GM21717 (cell line): ENCODE results near the gene NEGR1.
A peak's percentile ranks its signal among the peaks of the same experiment; 100 is the strongest.

Experiments used
- ATAC-seq: cut with Tn5 transposase; IDR thresholded peaks from one replicate; pipeline ENCODE4 v1.9.1; 2021; ENCODE audit warnings: mild to moderate bottlenecking, moderate library complexity; ENCODE audit not compliant: unreplicated experiment

The NEGR1 gene

DNA sequence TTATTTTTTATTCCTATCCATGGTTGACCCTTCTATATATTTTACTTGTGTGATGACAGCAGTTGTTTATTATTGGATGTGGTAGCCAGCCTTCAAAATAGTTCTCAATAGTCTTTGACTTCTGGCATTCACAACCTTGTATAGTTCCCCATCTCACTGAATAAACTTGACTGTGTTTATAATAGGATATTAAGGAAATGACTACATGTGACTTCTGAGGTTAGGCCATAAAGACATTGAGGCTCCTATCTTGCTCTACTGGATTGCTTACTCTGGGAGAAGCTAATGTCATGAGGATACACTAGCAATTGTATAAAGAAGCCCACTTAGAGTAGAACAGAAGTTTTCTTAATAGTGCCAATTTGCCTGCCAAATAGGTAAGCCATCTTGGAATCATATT, 231.8 kb downstream of the NEGR1 start:
- no peak for ATAC-seq

DNA sequence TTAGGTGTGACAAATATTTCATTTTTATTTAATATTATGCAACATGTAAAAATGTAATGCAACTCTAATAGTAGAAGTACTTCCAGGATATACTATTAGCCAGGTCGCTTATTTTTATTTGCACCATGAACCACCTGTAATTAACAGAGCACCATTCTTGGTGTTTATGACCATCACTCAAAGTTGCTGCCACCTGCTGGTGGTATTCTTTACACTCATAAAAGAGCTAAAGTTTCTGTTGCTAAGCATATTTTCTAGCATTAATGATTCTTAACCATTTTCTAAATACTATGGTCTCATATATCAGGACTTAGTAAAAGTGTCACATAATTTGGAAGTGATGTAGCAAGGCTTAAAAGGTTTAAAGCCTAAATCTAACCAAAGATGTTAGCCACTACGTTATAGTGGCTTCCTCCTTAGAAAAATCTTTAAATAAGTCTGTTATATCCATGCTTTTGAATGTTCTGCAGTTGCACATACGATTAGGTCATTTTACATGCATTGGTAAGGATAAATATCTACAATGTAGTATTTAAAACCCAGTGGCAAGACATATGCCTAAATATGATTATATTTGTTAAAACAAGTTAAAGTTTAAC, 244.5 kb downstream of the NEGR1 start:
- no peak for ATAC-seq

DNA sequence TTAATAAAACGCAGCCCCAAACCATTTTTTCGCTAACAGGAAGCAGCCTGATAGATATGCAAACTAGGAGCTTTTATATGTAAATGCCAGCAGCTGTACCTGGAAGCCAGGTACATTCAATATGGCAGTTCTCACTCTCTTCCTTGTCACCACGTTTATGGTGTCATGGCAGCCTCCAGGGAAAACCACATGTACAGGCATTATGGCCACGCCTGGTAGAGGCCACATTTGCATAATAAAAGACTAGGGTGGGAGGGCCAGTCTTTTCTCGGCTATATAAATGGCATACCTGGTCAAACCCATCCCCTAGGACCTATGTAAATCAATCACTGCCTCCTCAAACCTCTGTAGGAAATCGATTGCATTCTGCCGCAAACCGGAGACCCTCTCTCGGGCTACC, 247.5 kb downstream of the NEGR1 start:
- no peak for ATAC-seq

DNA sequence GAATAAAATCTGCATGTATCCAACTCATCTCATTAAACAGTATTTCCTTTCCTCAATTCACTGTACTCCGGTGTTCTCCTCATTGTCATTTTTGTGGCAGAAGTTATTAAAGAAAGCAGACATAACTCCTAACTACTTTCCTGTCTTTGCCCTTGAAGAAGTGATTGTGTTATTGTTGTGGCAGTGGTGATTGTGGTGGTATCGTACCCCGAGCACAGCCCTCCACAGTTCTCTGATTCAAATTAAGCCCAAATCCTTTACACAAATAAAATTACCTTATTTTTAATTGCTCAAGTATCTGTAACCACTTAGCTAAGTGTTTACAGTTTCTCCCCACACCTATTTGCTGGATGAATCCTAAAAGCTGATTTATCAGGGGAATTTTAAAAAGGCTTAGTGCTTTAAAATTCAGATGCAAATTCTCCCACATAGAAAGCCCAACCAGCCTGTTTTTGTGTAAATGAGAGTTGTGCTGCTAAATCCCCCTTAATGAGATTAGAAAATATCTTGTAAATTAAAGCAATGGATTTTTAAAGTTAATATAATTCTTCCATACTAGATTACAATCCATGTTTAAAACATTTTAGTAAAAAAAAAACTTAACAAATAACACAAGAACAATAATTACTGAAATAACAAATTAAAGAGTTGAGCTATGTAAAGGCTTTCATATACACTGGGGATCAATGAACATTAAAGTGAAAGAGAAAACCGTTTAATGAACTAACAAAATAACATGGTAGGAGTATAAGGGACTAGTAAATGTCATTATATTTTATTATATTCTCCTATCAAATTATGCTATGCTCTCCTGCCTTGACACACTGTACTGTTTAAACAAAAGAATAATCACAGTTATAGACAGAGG, 259.0 kb downstream of the NEGR1 start:
- no peak for ATAC-seq

DNA sequence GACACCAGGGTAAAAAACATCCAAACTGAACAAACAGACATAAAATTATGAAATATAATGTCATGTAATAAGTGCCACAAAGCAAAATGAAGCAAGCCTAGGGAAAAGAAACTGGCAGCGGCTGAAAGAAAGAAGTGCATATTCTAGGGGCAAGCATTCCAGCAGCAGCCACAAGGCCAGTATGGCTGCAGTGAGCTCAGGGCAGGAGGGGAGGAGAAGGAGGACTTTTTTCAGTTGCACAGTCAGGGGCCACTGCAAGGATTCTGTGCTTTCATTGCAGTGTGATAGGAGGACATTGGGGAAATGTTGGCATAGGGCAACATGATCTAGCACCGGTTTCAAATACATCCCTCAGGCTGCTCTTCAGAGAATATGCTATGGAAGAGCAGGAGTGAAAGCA, 263.8 kb downstream of the NEGR1 start:
- no peak for ATAC-seq

DNA sequence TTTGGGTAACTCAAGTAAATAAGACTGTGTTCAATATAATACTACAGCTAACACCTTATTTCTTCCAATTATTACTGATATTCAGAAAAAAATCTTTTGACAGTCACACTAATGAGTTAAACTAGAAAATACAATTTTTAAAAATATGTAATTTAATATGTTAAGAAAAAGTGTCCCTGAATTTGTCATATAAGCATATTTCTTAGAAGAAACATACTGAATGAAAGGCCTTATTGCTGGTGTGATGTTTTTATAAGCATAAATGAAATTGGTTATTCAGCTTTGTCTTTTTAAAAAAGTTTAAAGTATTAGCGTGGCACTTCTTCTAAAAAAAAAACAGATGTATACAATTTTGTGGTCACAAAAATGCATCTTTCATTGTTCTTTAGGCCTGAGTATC, 267.3 kb downstream of the NEGR1 start:
- no peak for ATAC-seq

DNA sequence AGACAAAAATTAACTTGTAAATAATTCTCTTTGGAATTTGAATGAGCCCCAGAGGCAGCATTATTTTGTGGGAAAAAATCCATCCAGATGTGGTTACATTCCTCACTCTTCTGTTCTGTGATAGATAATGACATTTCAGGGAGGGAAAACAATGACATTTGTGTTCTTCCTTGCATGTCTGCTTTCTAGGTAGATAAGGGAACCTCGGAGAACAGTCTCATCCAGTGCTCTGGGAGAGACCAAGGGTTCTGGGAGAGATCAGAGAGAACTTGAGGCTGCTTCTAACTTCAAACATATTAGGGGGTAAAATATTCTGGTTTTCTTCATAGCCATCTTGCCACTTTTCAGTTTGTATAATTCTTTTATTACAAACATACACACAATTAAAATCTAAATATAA, 269.2 kb downstream of the NEGR1 start:
- ATAC-seq, result no peak

DNA sequence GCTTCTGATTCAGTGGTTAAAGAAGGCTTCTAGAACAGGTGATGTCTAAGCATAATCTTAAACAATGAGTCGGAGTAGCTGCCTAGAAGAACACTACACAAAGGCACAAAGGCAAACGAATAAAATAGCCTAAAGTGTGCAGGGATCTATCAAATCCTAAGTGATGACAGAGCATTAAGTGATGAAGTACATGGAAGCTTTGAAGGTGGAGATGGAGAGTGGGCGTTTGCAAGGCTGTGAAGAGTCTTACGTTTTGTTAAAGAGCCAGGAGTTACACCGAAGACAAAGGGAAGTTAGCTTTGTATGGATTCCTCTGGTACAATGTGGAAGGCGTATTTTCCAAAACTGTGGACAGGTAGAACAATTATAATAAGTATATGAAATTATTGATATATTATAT, 270.6 kb downstream of the NEGR1 start:
- no peak for ATAC-seq

DNA sequence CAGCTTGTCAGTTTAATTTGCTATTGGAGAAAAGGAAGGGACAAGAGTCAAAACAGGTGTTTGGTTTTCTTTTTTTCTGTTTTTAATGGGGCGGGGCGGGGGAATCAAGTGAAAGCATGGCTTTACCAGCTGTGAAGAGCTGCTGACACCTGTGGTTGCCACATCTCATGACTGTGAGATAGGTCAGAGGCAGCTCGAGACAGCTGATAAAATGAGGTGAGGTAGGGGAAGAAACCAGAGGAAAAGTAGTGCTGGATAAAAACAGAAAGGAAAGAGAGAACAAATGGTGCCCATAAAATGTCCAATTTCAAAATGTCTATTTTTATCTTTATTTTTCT, 272.3 kb downstream of the NEGR1 start:
- ATAC-seq, result no peak

DNA sequence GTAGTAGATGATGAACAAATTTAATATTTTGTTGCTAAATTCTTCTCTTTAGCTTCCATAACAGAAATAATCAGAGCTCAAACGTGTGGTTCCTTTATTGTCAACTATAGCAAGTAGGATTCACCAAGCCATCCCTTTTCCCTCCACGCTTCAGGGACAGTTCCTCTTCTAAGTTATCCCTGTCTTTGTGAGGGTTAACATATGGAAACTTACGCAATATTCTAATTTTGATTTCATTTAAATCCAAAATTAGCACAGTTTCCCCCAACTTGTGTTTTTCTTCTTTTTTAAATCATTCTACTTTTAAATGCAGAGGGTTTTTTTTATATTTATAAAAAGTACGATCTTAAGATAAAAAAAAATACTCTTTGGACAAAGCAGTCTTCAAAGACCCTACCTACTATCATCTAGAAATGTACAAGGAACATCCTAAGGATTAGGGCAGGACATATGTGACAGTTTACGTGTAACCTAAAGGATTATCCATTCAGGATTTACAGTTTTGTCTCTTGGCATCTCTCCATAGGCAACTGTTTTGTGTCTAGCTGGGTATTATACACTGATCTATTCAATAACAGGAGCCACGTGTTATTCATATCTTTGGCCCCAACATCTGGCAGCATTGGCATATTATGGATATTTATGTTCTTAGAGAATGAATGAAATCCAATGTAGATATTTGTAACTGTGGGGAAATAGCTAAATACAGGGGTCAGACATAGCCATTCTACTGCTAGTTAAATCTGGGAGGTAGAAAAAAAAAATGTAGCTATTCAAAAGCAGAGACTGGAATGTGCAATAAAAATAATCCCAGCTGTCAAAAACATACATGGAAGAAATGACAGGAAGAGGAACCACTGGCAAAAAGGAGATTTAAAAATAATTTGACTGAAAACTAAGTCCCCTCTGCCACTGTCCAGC, 272.9 kb downstream of the NEGR1 start:
- ATAC-seq, result no peak

DNA sequence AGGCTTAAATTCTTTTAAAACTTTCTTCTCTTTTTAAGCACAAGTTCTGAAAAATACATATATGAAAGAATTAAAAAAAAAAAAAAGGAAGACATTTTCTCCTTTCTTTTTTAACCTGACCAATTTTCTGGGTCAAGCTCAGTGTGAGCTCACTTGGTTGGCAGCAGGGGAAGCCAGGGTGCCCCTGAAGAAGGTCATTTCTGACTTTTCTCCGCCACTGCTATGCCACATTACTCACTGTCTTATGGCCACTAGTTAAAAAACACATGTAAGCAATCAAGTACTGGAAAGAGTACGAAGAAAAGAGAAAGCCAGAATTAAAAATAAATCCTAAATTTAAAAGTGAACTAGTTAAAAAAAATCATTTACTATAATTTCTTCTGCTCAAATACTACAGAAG, 275.0 kb downstream of the NEGR1 start:
- ATAC-seq, result no peak

DNA sequence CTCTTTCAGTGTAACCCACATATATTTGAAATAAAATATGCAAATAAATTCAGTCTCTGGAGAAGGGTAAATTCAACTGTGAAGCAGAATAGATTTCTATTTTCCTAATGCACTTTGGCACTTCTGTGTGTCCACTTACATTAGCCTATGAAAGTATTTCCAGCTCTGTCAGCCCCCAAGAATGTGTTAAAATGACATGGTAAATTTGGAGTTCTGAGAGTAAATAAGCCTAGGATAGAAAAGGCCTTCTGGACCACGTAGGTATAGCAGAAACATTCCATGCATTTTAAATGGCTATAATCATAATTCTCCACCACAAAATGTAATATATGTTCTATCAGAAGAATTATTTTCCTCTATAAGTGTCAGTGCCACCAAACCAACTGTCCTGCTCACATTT, 276.2 kb downstream of the NEGR1 start:
- no peak for ATAC-seq

DNA sequence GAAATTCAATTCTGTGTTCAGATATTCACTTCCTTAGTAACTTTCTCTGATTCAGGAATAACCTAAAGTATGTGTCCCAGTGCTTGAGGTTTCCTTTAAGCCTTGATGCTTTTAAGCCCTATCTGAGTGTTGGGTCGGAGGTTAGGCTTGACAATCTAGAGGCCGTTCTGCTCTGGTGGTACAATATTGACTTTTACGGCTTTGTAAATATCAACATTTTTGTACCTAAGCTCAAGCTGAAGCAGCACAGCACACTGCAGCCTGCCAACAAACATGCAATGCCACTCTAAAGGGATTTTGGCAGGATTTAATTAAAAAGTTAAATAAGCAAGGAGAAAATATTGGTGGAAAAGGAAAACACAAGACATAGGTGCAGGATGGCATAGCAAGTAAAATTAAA, 279.2 kb downstream of the NEGR1 start:
- ATAC-seq, result no peak

DNA sequence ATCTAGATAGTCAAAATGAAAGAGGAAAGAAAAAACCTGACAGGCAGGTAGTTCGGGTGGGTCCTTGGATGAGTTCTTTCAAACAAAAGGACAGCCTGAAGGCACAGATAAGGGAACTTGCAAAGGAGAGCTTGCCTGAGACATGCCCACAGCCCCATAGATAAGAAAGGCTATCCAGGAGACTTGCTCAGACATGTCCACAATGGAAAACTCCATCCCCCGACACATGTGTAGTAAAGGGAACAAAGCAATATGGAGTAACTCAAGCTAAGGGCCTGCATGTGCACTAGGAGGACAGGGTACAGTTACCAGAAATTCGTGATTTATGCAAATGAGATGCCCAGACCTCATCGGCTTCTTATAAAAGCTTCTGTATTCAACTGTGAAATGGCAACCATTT, 281.5 kb downstream of the NEGR1 start:
- ATAC-seq, result no peak

DNA sequence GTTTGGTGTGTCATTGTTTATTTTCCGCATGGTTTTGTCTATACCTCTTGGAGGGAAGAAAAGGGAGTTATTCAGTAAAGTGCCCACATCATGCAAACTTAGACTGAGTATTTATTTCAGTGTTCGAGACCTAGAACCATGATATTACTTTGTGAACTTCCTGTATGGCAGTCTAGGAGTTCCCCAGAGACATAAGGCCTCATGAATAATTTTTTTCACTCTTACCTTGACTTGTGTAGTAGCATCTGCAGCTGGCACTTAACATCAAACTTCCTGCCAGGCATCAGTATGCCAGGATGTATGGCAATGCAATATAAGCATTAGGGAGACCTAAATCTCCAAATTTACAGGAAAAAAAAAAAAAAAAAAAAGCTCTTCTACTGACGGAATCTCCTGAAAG, 287.7 kb downstream of the NEGR1 start:
- no peak for ATAC-seq

DNA sequence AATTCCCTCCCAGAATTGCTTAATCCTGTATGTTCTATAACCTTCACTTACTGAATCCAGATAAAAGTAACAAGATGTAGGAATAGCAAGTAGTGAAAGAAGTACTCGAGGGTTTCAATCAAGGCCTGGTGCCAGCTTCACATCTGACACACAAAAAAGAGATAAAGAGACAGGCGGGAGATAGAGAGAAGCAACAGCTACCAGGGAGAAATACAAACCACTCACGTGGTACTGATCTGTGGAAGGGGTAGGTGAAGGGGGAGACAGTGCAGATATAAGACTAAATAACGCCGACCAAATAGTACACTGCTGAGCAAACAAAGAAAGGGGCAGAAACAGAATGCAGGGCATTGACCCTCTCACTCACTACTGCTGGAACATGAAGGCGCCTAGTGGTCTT, 295.2 kb downstream of the NEGR1 start:
- ATAC-seq, result no peak

DNA sequence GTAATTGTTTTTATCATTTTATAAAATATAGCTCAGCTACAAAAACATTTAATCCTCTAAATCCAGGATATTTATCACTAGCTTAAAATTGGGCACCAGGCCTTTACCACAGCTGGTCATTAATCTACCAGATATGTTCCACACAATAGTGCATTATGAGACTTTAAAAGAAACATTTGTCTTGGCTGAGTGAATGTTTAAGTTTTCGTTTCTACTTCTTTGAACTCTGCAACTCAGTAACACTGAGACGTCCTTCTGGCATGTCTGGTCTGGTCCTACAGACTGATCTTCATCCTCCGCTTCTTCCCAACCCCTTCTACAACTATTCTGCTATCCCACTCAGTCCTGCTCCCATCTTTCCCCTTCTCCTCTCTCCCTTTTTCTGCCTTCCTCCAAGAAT, 296.2 kb downstream of the NEGR1 start:
- ATAC-seq, result no peak

DNA sequence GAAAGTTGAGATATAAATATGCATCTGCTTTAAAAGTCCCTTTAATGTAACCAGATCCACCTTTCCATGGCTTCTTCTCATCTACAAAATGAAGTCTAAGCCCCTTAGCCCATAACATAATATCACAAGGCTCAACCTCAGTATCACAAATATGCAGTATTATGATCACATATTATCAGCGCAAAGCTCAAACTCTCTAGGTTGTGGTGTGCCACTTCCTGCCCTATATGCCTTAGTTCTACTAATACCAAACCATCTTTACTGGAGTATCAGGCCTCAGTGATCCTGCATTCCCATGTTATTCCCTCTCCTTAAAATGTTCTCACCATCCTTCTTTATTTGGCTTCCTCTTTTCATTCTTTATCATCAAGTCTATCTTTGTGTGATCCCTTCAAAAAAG, 301.8 kb downstream of the NEGR1 start:
- ATAC-seq, result no peak

DNA sequence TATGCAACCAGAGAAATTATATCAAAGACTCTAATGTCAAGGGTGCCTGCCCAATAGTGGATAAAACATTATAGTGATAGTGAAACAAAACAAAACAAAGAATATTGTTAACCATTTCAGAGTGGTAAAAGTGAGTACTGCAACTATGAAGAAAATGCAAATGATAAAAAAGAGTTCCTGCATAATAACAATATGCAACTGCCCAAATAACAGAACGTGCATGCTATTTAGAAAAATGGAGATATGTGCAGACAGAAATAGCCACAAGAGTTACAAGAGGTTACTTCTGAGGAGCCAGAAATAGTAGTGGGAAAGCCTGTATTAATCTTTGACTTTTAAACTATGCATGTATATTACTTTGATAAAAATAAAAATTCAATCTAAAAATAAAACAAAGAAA, 302.5 kb downstream of the NEGR1 start:
- no peak for ATAC-seq

DNA sequence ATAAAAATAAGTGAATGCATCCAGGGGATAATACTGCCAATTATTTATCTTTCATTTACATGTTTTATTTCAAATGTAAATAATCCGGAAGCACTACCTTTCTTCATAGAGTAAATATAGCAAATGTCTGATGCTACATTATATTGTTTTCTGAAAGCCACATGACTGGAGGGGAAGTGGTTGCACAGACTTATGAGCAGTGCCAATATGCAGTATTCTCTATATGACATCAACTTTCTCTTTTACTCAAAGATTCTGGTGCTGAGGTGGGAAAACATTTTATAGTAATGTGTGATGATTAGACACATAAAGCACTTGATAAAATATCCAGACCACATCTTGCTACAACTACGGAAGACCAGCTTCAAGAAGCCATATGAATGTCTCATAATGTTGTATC, 314.7 kb downstream of the NEGR1 start:
- ATAC-seq, result peak; percentile 88

DNA sequence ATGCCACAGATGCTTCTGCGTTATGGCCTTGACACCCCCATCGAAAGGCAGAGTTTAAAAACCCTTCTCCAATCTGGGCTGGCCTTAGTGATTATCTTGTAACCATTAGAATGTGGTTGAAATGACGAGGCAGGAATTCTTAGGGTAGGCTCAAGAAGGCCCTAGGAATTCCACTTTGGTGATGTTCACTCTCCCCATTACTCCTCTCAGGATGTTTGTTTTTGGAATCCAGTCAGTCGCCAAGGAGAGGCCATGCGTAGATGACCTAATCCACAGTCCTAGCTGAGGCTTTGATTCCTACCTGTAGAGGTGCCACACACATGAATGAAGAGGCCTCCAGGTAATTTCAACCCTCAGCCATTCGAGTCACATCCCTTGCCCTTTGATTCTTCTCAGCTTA, 318.2 kb downstream of the NEGR1 start:
- no peak for ATAC-seq
